Ovary (tissue), 9 donors: ENCODE data around the gene SLC7A14. TPM values are rescaled to one million over a fixed set of nuclear protein-coding genes. Genes with fewer than 3 reads are reported as not detected.

Experiments
- DNase-seq, 5 donors: peaks; one replicate each; pipeline ENCODE4 v3.0.0-alpha.2; 2019 to 2020
- H3K27ac ChIP-seq, 2 donors: fragments of 200-600 bp; one replicate each; pipeline versions ENCODE4 v1.5.1 to v1.8.0; 2019 to 2022
- H3K27me3 ChIP-seq: fragments of 200-600 bp; one replicate; pipeline ENCODE4 v1.8.0; 2022
- H3K36me3 ChIP-seq: fragments of 200-600 bp; sonication (generic); one replicate; pipeline ENCODE4 v1.5.1; 2019
- H3K4me1 ChIP-seq: one replicate; pipeline ENCODE4 v1.8.1; 2013; ENCODE audit warnings: mild to moderate bottlenecking, moderate library complexity; ENCODE audit not compliant: insufficient read depth
- H3K4me3 ChIP-seq: fragments of 200-600 bp; sonication (generic); one replicate; pipeline ENCODE4 v1.5.1; 2017
- H3K9me3 ChIP-seq, 2 donors: fragments of 200-600 bp in 1 of 2; sonication (generic) in 1 of 2; one replicate each; pipeline versions ENCODE4 v1.5.1 to v1.8.1; 2013 to 2019; ENCODE audit warnings: mild to moderate bottlenecking in 1 of 2, moderate library complexity in 1 of 2
- EP300 ChIP-seq: sonication (generic); formaldehyde crosslinking; IDR thresholded peaks from one replicate; pipeline ENCODE4 v1.6.1; 2017; ENCODE audit warnings: antibody characterized with exemption
- POLR2A ChIP-seq: fragments of 450-650 bp; IDR thresholded peaks from one replicate; pipeline ENCODE4 v1.6.1; 2017; ENCODE audit warnings: antibody characterized with exemption, mild to moderate bottlenecking, moderate library complexity
- WGBS, 3 donors: extraction: QIAGEN DNeasy Blood & Tissue Kit in 1 of 3; methylation state at CpG; one replicate each; pipeline versions ENCODE4 v1.1.5 to v1.1.7; 2013 to 2017; 5-methylcytosine and 5-hydroxymethylcytosine counted together
- intact Hi-C, 4 donors: fragments of 100-400 bp; cut with DNase I; formaldehyde crosslinking; loops; one replicate each; pipeline versions ENCODE4 v1.11.0 to v1.15.1; 2022 to 2023
- polyA plus RNA-seq, 2 donors: library from polyadenylated mRNA; stranded (reverse); fragments of 200-250 nt in 1 of 2; fragments of 350-450 nt in 1 of 2; fragmentation: Illumina TruSeq in 1 of 2; extraction: RNeasy Lipid Tissue Mini Kit (QIAGEN cat#74804) in 1 of 2; gene quantifications; one replicate each; pipeline ENCODE4 v1.2.3, GENCODE V29; 2013 to 2014
- total RNA-seq, 7 donors: library from RNA; depleted of rRNA in 2 of 7; stranded (reverse); fragments of >200 nt in 2 of 7; fragmentation: NEBNext Ultra II Directional in 3 of 7; extraction: Animal tissue kit (Norgen Biotek cat#: 25700) in 3 of 7; gene quantifications; one replicate each; pipeline versions ENCODE4 v1.1.0 to v1.2.4, GENCODE V29; 2016 to 2023
- TF ChIP-seq, protein P1 (sequence below), 3 donors: fragments of 450-650 bp in 2 of 3; fragments of 200-600 bp in 1 of 3; IDR thresholded peaks; one replicate each; pipeline versions ENCODE4 v1.5.1 to v1.8.0; 2016 to 2022; ENCODE audit warnings: antibody characterized with exemption in 3 of 3, mild to moderate bottlenecking in 1 of 3
- donor health status: DM: no; HTN: no; CAD: no; lungs with moderate emphysema.
- donor health status: DM: no; HTN: no; CAD: no.
- donor health status: Bipolar disorder and iron deficiency.
- donor health status: DM: yes; HTN: yes; CAD: no.
- donor health status: DM: no; HTN: no; CAD: no.
- donor health status: DM: yes; HTN: yes; CAD: no.

SLC7A14 gene
- total and polyA plus RNA-seq, 9 donors: under 0.01 to 0.20 (median 0.03) TPM; not detected in 2

DNA sequence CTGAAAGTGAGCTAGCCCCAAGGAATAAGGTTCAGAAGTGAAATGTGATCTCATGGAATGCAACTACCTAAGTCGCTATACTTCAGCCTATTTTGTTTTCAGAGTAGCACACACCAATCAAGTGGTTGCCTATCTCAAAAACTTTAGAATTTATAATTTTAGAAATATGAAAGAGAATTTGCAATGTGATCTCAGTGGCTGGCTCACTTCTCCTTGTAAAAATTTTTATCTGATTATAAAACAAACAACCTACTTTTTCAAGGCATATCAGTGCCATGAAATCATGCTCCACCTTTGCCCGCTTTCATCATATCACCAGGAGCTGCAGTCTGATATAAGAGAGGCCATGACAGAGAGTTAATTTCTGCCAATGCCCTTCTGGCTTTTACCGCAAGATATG is 119.9 kb downstream of the SLC7A14 start:
- Histone ChIP-seq H3K27ac (no peak overlapping the region), H3K9me3 (no peaks in the 10 kb centered on the region), H3K36me3 (no peaks in the 10 kb centered on the region), H3K27me3 (no peaks in the 10 kb centered on the region), H3K4me3 (no peak overlapping the region), H3K4me1 (peaks cover 16% of the 10 kb centered on the region)
- no peak for DNase-seq
- TF ChIP-seq EP300 (no peak), POLR2A (no peak)
- TF ChIP-seq, protein P1, sequence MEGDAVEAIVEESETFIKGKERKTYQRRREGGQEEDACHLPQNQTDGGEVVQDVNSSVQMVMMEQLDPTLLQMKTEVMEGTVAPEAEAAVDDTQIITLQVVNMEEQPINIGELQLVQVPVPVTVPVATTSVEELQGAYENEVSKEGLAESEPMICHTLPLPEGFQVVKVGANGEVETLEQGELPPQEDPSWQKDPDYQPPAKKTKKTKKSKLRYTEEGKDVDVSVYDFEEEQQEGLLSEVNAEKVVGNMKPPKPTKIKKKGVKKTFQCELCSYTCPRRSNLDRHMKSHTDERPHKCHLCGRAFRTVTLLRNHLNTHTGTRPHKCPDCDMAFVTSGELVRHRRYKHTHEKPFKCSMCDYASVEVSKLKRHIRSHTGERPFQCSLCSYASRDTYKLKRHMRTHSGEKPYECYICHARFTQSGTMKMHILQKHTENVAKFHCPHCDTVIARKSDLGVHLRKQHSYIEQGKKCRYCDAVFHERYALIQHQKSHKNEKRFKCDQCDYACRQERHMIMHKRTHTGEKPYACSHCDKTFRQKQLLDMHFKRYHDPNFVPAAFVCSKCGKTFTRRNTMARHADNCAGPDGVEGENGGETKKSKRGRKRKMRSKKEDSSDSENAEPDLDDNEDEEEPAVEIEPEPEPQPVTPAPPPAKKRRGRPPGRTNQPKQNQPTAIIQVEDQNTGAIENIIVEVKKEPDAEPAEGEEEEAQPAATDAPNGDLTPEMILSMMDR (IDR thresholded peaks at IDR 0.05): no peak
- 77 to 84% (median 81%) methylated on average over 3 of the region's 3 CpGs for WGBS, 3 donors
- intact Hi-C loops: no loop called here

DNA sequence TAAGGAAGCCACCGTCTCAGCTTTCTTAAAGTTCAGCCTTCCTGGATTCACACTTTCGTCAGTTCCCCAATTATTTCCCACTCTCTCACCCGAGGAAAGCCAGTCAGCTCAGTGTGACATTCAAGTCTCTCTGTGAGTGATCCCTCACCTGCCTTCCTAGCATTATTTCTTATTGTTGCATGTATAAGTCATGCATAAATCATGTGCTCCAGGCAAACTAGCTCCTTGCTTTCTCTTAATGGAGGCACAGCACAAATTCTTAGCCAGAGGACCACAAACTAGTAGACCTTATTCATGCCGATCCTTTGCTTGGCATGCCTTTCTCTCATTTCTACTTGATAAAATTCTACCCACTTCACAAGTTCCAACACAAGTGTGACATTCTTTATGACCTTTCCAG is 122.9 kb downstream of the SLC7A14 start:
- Histone ChIP-seq H3K27ac (no peak overlapping the region), H3K4me1 (peaks cover 6% of the 10 kb centered on the region), H3K27me3 (no peaks in the 10 kb centered on the region), H3K4me3 (no peak overlapping the region), H3K36me3 (no peaks in the 10 kb centered on the region), H3K9me3 (no peaks in the 10 kb centered on the region)
- no peak for DNase-seq
- WGBS, 3 donors: 87 to 96% (median 87%) methylated on average over 4 of the region's 4 CpGs
- no peak for TF ChIP-seq EP300
- no peak for TF ChIP-seq POLR2A
- TF ChIP-seq, protein P1 (IDR thresholded peaks at IDR 0.05): no peak
- intact Hi-C loops: no loop called here

DNA sequence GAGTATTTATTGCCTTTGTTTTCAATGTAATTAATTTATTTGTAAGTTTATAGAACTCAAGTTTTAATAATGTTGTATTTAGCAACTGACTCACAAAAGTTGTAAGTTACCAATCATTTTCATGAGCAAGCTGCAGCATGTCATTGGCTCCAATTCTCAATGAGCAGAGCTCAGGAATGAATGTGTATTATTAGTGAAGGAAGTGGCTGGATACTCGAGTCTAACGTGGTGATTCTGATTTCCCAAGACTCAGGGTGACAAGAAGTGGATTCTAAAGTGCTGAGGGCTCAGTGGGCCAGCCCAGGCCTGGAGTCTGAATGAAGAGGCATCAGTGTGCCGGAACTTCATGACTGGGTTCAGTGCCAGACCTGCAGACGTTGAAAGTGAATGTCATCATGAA is 127.6 kb downstream of the SLC7A14 start:
- H3K4me1 ChIP-seq: peaks cover 5% of the 10 kb centered on the region
- H3K27me3 ChIP-seq: no peaks in the 10 kb centered on the region
- TF ChIP-seq POLR2A: no peak
- TF ChIP-seq, protein P1 (IDR thresholded peaks at IDR 0.05): no peak
- no peak for TF ChIP-seq EP300
- intact Hi-C loops: no loop called here
- H3K36me3 ChIP-seq: no peaks in the 10 kb centered on the region
- no peak overlapping the region for H3K4me3 ChIP-seq
- H3K9me3 ChIP-seq: no peaks in the 10 kb centered on the region
- H3K27ac ChIP-seq: no peak overlapping the region
- no peak for DNase-seq
- WGBS, 3 donors: 59 to 74% (median 60%) methylated on average over 4 of the region's 4 CpGs

DNA sequence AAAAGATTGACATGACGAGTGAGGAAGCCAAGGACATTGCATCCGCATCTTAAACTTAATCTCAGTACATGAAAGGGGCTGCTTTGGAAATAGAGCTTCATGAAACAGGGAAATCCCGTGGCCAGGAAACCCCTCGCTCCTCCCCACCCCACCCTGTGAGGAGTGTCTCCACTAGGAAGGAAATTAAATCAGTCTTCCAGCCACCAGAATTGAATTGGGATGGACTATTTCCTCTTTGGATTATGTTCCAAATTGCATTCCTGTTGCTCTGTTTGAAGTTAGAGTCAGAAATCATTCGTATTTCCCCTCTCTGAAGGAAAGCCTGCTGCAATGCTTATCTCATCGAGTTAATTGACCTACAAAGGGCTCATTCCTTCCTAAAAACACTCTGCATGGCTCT is 131.4 kb downstream of the SLC7A14 start:
- Histone ChIP-seq H3K9me3 (no peaks in the 10 kb centered on the region), H3K27me3 (no peaks in the 10 kb centered on the region), H3K27ac (no peak overlapping the region), H3K4me3 (no peak overlapping the region), H3K36me3 (no peaks in the 10 kb centered on the region), H3K4me1 (peaks cover 6% of the 10 kb centered on the region)
- WGBS, 3 donors: 64 to 68% (median 67%) methylated on average over 6 of the region's 6 CpGs
- intact Hi-C loops: no loop called here
- DNase-seq: no peak
- TF ChIP-seq POLR2A (no peak), EP300 (no peak)
- TF ChIP-seq, protein P1 (IDR thresholded peaks at IDR 0.05): no peak

DNA sequence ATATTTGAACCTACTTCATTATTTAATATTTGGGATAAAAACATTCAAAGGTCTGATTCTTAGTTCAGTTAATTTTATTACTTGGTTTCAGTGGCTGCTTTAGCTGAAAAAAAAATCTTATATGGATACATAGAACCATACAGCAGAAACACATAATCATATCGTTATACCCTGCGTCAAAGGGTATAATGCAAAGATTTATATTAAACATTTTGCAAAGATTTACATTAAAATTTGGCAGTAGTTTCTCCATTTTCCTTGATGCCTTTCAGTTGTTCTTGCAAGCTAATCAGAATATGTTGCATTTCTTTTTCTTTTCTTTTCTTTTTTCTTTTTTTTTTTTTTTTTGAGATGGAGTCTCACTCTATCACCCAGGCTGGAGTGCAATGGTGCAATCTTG is 135.8 kb downstream of the SLC7A14 start:
- Histone ChIP-seq H3K4me1 (peaks cover 6% of the 10 kb centered on the region), H3K36me3 (no peaks in the 10 kb centered on the region), H3K27ac (no peak overlapping the region), H3K9me3 (no peaks in the 10 kb centered on the region), H3K4me3 (no peak overlapping the region), H3K27me3 (no peaks in the 10 kb centered on the region)
- intact Hi-C loops: no loop called here
- DNase-seq: no peak
- WGBS, 3 donors: 93 to 97% (median 93%) methylated on average over 2 of the region's 2 CpGs
- TF ChIP-seq, protein P1 (IDR thresholded peaks at IDR 0.05): no peak
- TF ChIP-seq POLR2A: no peak
- TF ChIP-seq EP300: no peak
